ENCODE results near the gene HSPB9.

The HSPB9 gene

GRCh38 chr17:42103221-42103954 is 19.2 kb upstream of the HSPB9 start:
- no peaks in the 10 kb centered on the region for H3K9me3 ChIP-seq (ENCODE audit: control insufficient read depth, insufficient read depth, low read depth, low read length)
- H3K4me1 ChIP-seq (ENCODE audit: control insufficient read depth, insufficient read depth, low read length) = peaks cover 4% of the 10 kb centered on the region; the same call in 1 of the 2 replicates
- ChIA-PET CTCF (interaction anchor here (0.6 to 12.3 kb wide), 12 partner anchors 10 to 142 kb away, joined by 3 to 132 read pairs (median 4); partner anchors contain the start of genes DNAJC7 and NKIRAS2), POLR2A (interaction anchor here (1.2 kb wide), 1 partner anchor 9 kb away, joined by 4 read pairs; the partner anchor contains the start of gene DHX58)
- TF ChIP-seq ZNF266 (tag by site-specific recombination; IDR thresholded peaks at IDR 0.05; ENCODE audit: low read depth) (no peak), HOXA7 (CRISPR knock-in tag; IDR thresholded peaks at IDR 0.05; ENCODE audit: borderline replicate concordance) (no peak), ZNF324 (tag by site-specific recombination; IDR thresholded peaks at IDR 0.05) (no peak), ZNF658 (tag by site-specific recombination; IDR thresholded peaks at IDR 0.05) (no peak), ZNF473 (tag by site-specific recombination; IDR thresholded peaks at IDR 0.05) (no peak), ZNF362 (tag by site-specific recombination; IDR thresholded peaks at IDR 0.05) (no peak), ZNF391 (tag by site-specific recombination; IDR thresholded peaks at IDR 0.05; ENCODE audit: borderline replicate concordance, low read depth) (no peak), ZNF548 (tag by site-specific recombination; IDR thresholded peaks at IDR 0.05) (no peak), ZNF580 (tag by site-specific recombination; IDR thresholded peaks at IDR 0.05) (no peak), ZNF202 (tag by site-specific recombination; IDR thresholded peaks at IDR 0.05; ENCODE audit: borderline replicate concordance) (no peak), KLF9 (tag by site-specific recombination; IDR thresholded peaks at IDR 0.05; ENCODE audit: low read depth) (no peak)
- H3K27ac ChIP-seq (ENCODE audit: extremely low read depth, low read depth, low read length) = no peak overlapping the region
- no peaks in the 10 kb centered on the region for H3K36me3 ChIP-seq (ENCODE audit: control insufficient read depth in 2 of 2, insufficient read depth in 1 of 2, low read length in 2 of 2)
- H3K4me3 ChIP-seq (ENCODE audit: low read depth, low read length) = no peak overlapping the region

GRCh38 chr17:42104264-42104663 is 18.3 kb upstream of the HSPB9 start:
- no peaks in the 10 kb centered on the region for H3K9me3 ChIP-seq (ENCODE audit: control insufficient read depth, insufficient read depth, low read depth, low read length)
- CTCF ChIA-PET = interaction anchor here (0.7 to 12.3 kb wide), 10 partner anchors 9 to 143 kb away, joined by 3 to 132 read pairs (median 4); partner anchors contain the start of genes DNAJC7 and NKIRAS2
- H3K4me1 ChIP-seq (ENCODE audit: control insufficient read depth, insufficient read depth, low read length) = peaks cover 4% of the 10 kb centered on the region; the same call in 1 of the 2 replicates
- no peak for TF ChIP-seq ZNF354C (tag by site-specific recombination; IDR thresholded peaks at IDR 0.05; ENCODE audit: borderline replicate concordance, low read depth)
- no peak for TF ChIP-seq ZNF302 (tag by site-specific recombination; IDR thresholded peaks at IDR 0.05; ENCODE audit: low read depth)
- TF ChIP-seq ZNF121 (tag by site-specific recombination; IDR thresholded peaks at IDR 0.05) = no peak
- no peak for TF ChIP-seq PRDM1 (tag by site-specific recombination; IDR thresholded peaks at IDR 0.05)
- no peak for TF ChIP-seq ZNF707 (tag by site-specific recombination; IDR thresholded peaks at IDR 0.05)
- TF ChIP-seq ZNF24 (tag by site-specific recombination; IDR thresholded peaks at IDR 0.05) = no peak
- no peak for TF ChIP-seq OSR2 (tag by site-specific recombination; IDR thresholded peaks at IDR 0.05)
- TF ChIP-seq ZNF404 (tag by site-specific recombination; IDR thresholded peaks at IDR 0.05) = no peak
- no peak for TF ChIP-seq ZNF184 (tag by site-specific recombination; IDR thresholded peaks at IDR 0.05)
- no peak for TF ChIP-seq KLF9 (tag by site-specific recombination; IDR thresholded peaks at IDR 0.05; ENCODE audit: low read depth)
- TF ChIP-seq ZIC2 (tag by site-specific recombination; IDR thresholded peaks at IDR 0.05) = no peak
- TF ChIP-seq YY2 (tag by site-specific recombination; IDR thresholded peaks at IDR 0.05) = no peak
- no peak for TF ChIP-seq SP3 (tag by site-specific recombination; IDR thresholded peaks at IDR 0.05)
- TF ChIP-seq ZSCAN18 (tag by site-specific recombination; IDR thresholded peaks at IDR 0.05) = no peak
- TF ChIP-seq BCL6B (tag by site-specific recombination; IDR thresholded peaks at IDR 0.05) = no peak
- no peak for TF ChIP-seq ZNF350 (tag by site-specific recombination; IDR thresholded peaks at IDR 0.05)
- no peak for TF ChIP-seq ZBTB21 (tag by site-specific recombination; IDR thresholded peaks at IDR 0.05)
- TF ChIP-seq ZNF544 (tag by site-specific recombination; IDR thresholded peaks at IDR 0.05) = no peak
- TF ChIP-seq IKZF3 (tag by site-specific recombination; IDR thresholded peaks at IDR 0.05) = no peak
- no peak for TF ChIP-seq BCL11A (tag by site-specific recombination; IDR thresholded peaks at IDR 0.05; ENCODE audit: low read depth)
- no peak overlapping the region for H3K4me3 ChIP-seq (ENCODE audit: low read depth, low read length)
- POLR2A ChIA-PET = no interaction called here
- no peaks in the 10 kb centered on the region for H3K36me3 ChIP-seq (ENCODE audit: control insufficient read depth in 2 of 2, insufficient read depth in 1 of 2, low read length in 2 of 2)
- H3K27ac ChIP-seq (ENCODE audit: extremely low read depth, low read depth, low read length) = no peak overlapping the region

Data from HEK293 (cell line).